Glutamatergic neuron (in vitro differentiated cells): ENCODE measurements around the gene MAN1A1. TPM values are rescaled to one million over a fixed set of nuclear protein-coding genes. Genes with fewer than 3 reads are reported as not detected.

Experiments used
- DNase-seq: peaks from one replicate; pipeline ENCODE4 v3.0.0; 2022
- H3K27ac Mint-ChIP-seq: one replicate; pipeline ENCODE4 v1.8.0; 2020; ENCODE audit warnings: mild to moderate bottlenecking, mixed read lengths, inconsistent platforms; ENCODE audit not compliant: unreplicated experiment
- H3K27me3 Mint-ChIP-seq: one replicate; pipeline ENCODE4 v1.8.0; 2020; ENCODE audit warnings: mild to moderate bottlenecking, moderate library complexity, mixed read lengths, inconsistent platforms; ENCODE audit not compliant: unreplicated experiment
- H3K36me3 Mint-ChIP-seq: one replicate; pipeline ENCODE4 v1.8.0; 2020; ENCODE audit warnings: mild to moderate bottlenecking, mixed read lengths, inconsistent platforms; ENCODE audit not compliant: unreplicated experiment
- H3K4me1 Mint-ChIP-seq: one replicate; pipeline ENCODE4 v1.8.0; 2020; ENCODE audit warnings: mild to moderate bottlenecking, low read depth, mixed read lengths, inconsistent platforms; ENCODE audit not compliant: unreplicated experiment
- H3K4me3 Mint-ChIP-seq: one replicate; pipeline ENCODE4 v1.8.0; 2020; ENCODE audit warnings: mild to moderate bottlenecking, mixed read lengths, inconsistent platforms; ENCODE audit not compliant: unreplicated experiment
- H3K9me3 Mint-ChIP-seq: one replicate; pipeline ENCODE4 v1.8.0; 2020; ENCODE audit warnings: mild to moderate bottlenecking, moderate library complexity, mixed read lengths, inconsistent platforms; ENCODE audit not compliant: unreplicated experiment
- CTCF ChIP-seq: fragments of 200-600 bp; sonication (generic); IDR thresholded peaks from one replicate; pipeline ENCODE4 v1.5.0; 2021; ENCODE audit not compliant: partially characterized antibody, unreplicated experiment
- total RNA-seq: library from RNA; stranded (reverse); fragmentation: NEBNext Ultra II Directional; extraction: Animal tissue kit (Norgen Biotek cat#: 25700); gene quantifications from one replicate; pipeline ENCODE4 v1.2.1, GENCODE V29; 2021; ENCODE audit not compliant: unreplicated experiment

MAN1A1 gene
- total RNA-seq, 1 donor from 2014 or later, result 10.5 TPM

DNA sequence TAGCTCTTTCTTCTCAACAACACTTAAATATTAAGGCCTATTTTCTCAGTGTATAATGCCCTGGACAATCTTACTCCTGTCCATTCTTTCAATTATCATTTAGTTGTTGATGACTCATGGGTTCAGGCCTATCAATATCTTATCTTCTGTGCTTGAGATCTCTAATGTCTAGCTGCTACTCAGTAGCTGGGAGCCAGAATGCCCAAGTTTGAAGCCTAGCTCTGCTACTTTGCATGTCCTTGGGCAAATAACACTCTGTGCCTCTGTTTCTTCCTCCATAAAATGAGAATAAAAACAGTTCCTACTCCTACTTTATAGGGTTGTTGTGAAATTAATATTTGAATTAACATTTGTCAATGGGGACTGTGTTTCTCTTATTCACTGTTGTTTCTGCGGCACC is 69.5 kb downstream of the MAN1A1 start:
- H3K4me3 Mint-ChIP-seq, result no peak overlapping the region
- H3K9me3 Mint-ChIP-seq, result peaks cover 2% of the 10 kb centered on the region
- H3K36me3 Mint-ChIP-seq, result peaks cover 7% of the 10 kb centered on the region
- H3K4me1 Mint-ChIP-seq, result peaks cover 9% of the 10 kb centered on the region
- H3K27me3 Mint-ChIP-seq, result peaks cover 2% of the 10 kb centered on the region
- no peak overlapping the region for H3K27ac Mint-ChIP-seq
- no peak for TF ChIP-seq CTCF
- no peak for DNase-seq

- Mint-ChIP-seq H3K4me1 (peaks cover 10% of the 10 kb centered on the region), H3K27ac (no peak overlapping the region), H3K9me3 (peaks cover 2% of the 10 kb centered on the region), H3K27me3 (peaks cover 2% of the 10 kb centered on the region), H3K4me3 (no peak overlapping the region), H3K36me3 (peaks cover 7% of the 10 kb centered on the region)
- TF ChIP-seq CTCF, result no peak
- DNase-seq, result no peak
These were observed 70.9 kb downstream of the MAN1A1 start for GRCh38 chr6:119278625-119279024.

- peaks cover 7% of the 10 kb centered on the region for H3K36me3 Mint-ChIP-seq
- peaks cover 12% of the 10 kb centered on the region for H3K4me1 Mint-ChIP-seq
- no peak overlapping the region for H3K4me3 Mint-ChIP-seq
- TF ChIP-seq CTCF, result no peak
- peaks cover 2% of the 10 kb centered on the region for H3K9me3 Mint-ChIP-seq
- no peaks in the 10 kb centered on the region for H3K27me3 Mint-ChIP-seq
- DNase-seq, result no peak
- no peak overlapping the region for H3K27ac Mint-ChIP-seq
These were observed 72.5 kb downstream of the MAN1A1 start for GRCh38 chr6:119277052-119277451.

- H3K9me3 Mint-ChIP-seq, result peaks cover 4% of the 10 kb centered on the region
- peaks cover 12% of the 10 kb centered on the region for H3K4me1 Mint-ChIP-seq
- H3K4me3 Mint-ChIP-seq, result peak overlapping the region; percentile 53
- DNase-seq, result no peak
- peaks cover 7% of the 10 kb centered on the region for H3K36me3 Mint-ChIP-seq
- peak overlapping the region; percentile 76 for H3K27ac Mint-ChIP-seq
- H3K27me3 Mint-ChIP-seq, result no peaks in the 10 kb centered on the region
- no peak for TF ChIP-seq CTCF
These were observed 73.3 kb downstream of the MAN1A1 start for GRCh38 chr6:119276211-119276610.

DNA sequence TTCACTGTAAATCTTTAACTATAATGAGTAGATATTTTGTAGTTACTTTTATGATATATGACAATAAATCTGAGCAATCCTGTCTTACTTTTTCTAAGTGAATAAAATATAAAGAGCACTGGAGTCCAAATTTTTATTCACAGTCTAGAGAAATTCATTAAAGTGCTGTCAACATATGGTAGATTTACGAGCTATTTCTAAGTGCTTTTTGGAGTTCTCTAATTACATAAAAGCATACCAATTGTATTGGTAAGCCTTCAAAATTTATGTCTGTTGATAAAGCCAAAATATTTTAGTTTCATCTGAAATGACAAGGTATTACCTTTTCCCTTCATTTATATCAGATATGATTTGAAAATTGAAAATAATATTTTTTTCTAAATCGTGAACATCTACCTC is 75.4 kb downstream of the MAN1A1 start:
- peaks cover 8% of the 10 kb centered on the region for H3K9me3 Mint-ChIP-seq
- no peak overlapping the region for H3K4me3 Mint-ChIP-seq
- H3K36me3 Mint-ChIP-seq, result peaks cover 15% of the 10 kb centered on the region
- H3K4me1 Mint-ChIP-seq, result peaks cover 12% of the 10 kb centered on the region
- no peak for TF ChIP-seq CTCF
- peaks cover 1% of the 10 kb centered on the region for H3K27me3 Mint-ChIP-seq
- no peak for DNase-seq
- no peak overlapping the region for H3K27ac Mint-ChIP-seq
